GM12891 (cell line): ENCODE results near the gene SULF2.
"Not testable (repeated sequence)": the region's sequence is repeated elsewhere in the genome, so short reads cannot be mapped to it uniquely, and the experiment has no call there.

Experiments used
- POLR2A ChIP-seq: IDR thresholded peaks from 2 replicates; pipeline ENCODE4 v1.6.1; 2011; ENCODE audit warnings: low read depth, low read length, control low read depth
- POLR2AphosphoS5 ChIP-seq: IDR thresholded peaks from 2 replicates; pipeline ENCODE4 v1.6.1; 2011; ENCODE audit warnings: low read depth, low read length, control low read depth
- SPI1 ChIP-seq: IDR thresholded peaks from 2 replicates; pipeline ENCODE4 v1.6.1; 2011; ENCODE audit warnings: low read depth, low read length, control low read depth

DNA sequence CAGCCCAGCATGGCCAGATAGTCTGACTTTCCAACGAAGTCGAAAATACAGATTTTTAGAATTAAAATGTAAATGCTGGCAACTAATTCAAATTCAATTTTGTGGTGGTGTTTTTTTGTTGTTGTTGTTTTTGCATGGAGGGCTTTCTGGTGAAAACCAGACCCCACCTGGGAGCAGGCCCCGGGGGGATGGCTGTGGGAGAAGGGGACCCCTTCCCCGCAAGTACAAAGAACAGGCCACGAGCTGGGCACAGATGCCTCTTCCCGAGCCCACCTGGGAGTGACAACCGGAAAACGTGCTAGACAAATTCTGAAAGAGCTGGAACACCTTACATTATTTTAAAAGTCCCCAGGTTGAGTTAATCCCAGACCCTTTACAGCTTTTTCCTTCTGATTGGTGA, 41.4 kb upstream of the SULF2 start:
- TF ChIP-seq POLR2A, POLR2AphosphoS5, SPI1: not testable (repeated sequence)
